HL-60 (cell line): ENCODE results near the gene C10orf105.

Source experiments
- DNase-seq, 2 experiments: peaks; one replicate each; pipeline ENCODE4 v3.0.0-alpha.2; 2010 to 2020; ENCODE audit warnings: low read depth in 1 of 2, low spot score in 1 of 2
- H3K27ac ChIP-seq: fragments of 250-450 bp; sonication (Bioruptor Pico); replicated peaks from 2 replicates; pipeline ENCODE4 v1.5.1; 2020; ENCODE audit warnings: mild to moderate bottlenecking, moderate library complexity
- H3K27me3 ChIP-seq: fragments of 250-450 bp; sonication (Bioruptor Pico); 2 replicates; pipeline ENCODE4 v1.5.1; 2021; ENCODE audit warnings: mild to moderate bottlenecking, moderate library complexity; ENCODE audit not compliant: insufficient read depth, poor library complexity, severe bottlenecking
- H3K4me3 ChIP-seq: replicated peaks from 2 replicates; pipeline ENCODE4 v1.5.1; 2011; ENCODE audit warnings: mild to moderate bottlenecking, control low read depth, low read length; ENCODE audit not compliant: insufficient read depth
- CTCF ChIP-seq: IDR thresholded peaks from one replicate; pipeline ENCODE4 v1.5.1; 2011; ENCODE audit warnings: low read length, control low read depth, inconsistent platforms; ENCODE audit not compliant: insufficient read depth
- GABPA ChIP-seq: IDR thresholded peaks from 2 replicates; pipeline ENCODE4 v1.6.1; 2012; ENCODE audit warnings: low read depth
- POLR2AphosphoS5 ChIP-seq: IDR thresholded peaks from 2 replicates; pipeline ENCODE4 v1.6.1; 2012; ENCODE audit warnings: low read depth
- REST ChIP-seq: IDR thresholded peaks from 2 replicates; pipeline ENCODE4 v1.6.1; 2012; ENCODE audit warnings: low read depth; ENCODE audit not compliant: insufficient replicate concordance
- SPI1 ChIP-seq: IDR thresholded peaks from 2 replicates; pipeline ENCODE4 v1.6.1; 2012; ENCODE audit warnings: low read depth, mild to moderate bottlenecking, borderline replicate concordance

The C10orf105 gene

GRCh38 chr10:71735709-71736569, 16.4 kb upstream of the C10orf105 start:
- TF ChIP-seq CTCF: no peak
- peak; percentile 79 for TF ChIP-seq SPI1
- peak; percentile 69 for TF ChIP-seq POLR2AphosphoS5
- TF ChIP-seq REST: no peak
- TF ChIP-seq GABPA: peak; percentile 33; the same call in 1 of the 2 replicates
- Histone ChIP-seq H3K27ac (peak overlapping the region; percentile 77), H3K27me3 (no peaks in the 10 kb centered on the region), H3K4me3 (no peak overlapping the region)
- DNase-seq: peak in 1 of 2 experiments; percentile 81

GRCh38 chr10:71734797-71735196, 15.2 kb upstream of the C10orf105 start:
- no peak for DNase-seq
- TF ChIP-seq GABPA (no peak), SPI1 (no peak), POLR2AphosphoS5 (no peak), CTCF (no peak)
- Histone ChIP-seq H3K4me3 (no peak overlapping the region), H3K27me3 (no peaks in the 10 kb centered on the region), H3K27ac (peak overlapping the region; percentile 77)

- Histone ChIP-seq H3K27ac (no peak overlapping the region), H3K4me3 (no peak overlapping the region), H3K27me3 (no peaks in the 10 kb centered on the region)
- no peak for TF ChIP-seq REST
- DNase-seq: no peak
Observed at GRCh38 chr10:71731791-71732190, 12.2 kb upstream of the C10orf105 start.

GRCh38 chr10:71729161-71729636, 9.6 kb upstream of the C10orf105 start:
- Histone ChIP-seq H3K27me3 (no peaks in the 10 kb centered on the region), H3K4me3 (no peak overlapping the region), H3K27ac (peak overlapping the region; percentile 85)
- TF ChIP-seq CTCF (no peak), POLR2AphosphoS5 (peak; percentile 67), SPI1 (peak; percentile 52; the same call in 1 of the 2 replicates)
- DNase-seq: peak; percentile 86 to 93
